Activated CD8-positive, alpha-beta memory T cell treated with anti-CD3 and anti-CD28 coated beads, Interleukin-2, amount 50 U/mL, for 24 hours (primary cell): Measurements from ENCODE around the gene WDR4.
"Not testable (repeated sequence)": the region's sequence is repeated elsewhere in the genome, so short reads cannot be mapped to it uniquely, and the experiment has no call there.

Experiments
- DNase-seq: peaks from one replicate; pipeline ENCODE4 v3.0.0-alpha.2; 2020; ENCODE audit errors: extremely low read depth

WDR4 gene

GRCh38 chr21:42878993-42879787, at the start of gene WDR4:
Gene WDR4, minus strand, starts transcription at chr21:42879539. Its CDS starts 44 bp downstream, at chr21:42879495.
- peak; percentile 96 for DNase-seq

GRCh38 chr21:42927474-42928200, 48.3 kb upstream of the WDR4 start:
- DNase-seq: not testable (repeated sequence)

GRCh38 chr21:42925114-42925926, 46.0 kb upstream of the WDR4 start, which contains the start of gene ERVH48-1:
Gene ERVH48-1, minus strand, starts transcription at chr21:42925630. Its CDS starts 6,624 bp downstream, at chr21:42919006.
- DNase-seq: no peak

GRCh38 chr21:42924433-42924751, 45.1 kb upstream of the WDR4 start:
- no peak for DNase-seq

GRCh38 chr21:42923553-42924432, 44.5 kb upstream of the WDR4 start:
- peak; percentile 38 for DNase-seq

- no peak for DNase-seq
These were observed 43.6 kb upstream of the WDR4 start for GRCh38 chr21:42922918-42923317.

- DNase-seq: no peak
These were observed 42.6 kb upstream of the WDR4 start for GRCh38 chr21:42921927-42922326.

- DNase-seq: no peak
These were observed 39.0 kb upstream of the WDR4 start for GRCh38 chr21:42918291-42918690.

- no peak for DNase-seq
These were observed 34.1 kb upstream of the WDR4 start for GRCh38 chr21:42913476-42913875.

GRCh38 chr21:42911920-42912319, 32.6 kb upstream of the WDR4 start:
- not testable (repeated sequence) for DNase-seq

- not testable (repeated sequence) for DNase-seq
These were observed 29.1 kb upstream of the WDR4 start for GRCh38 chr21:42908484-42908883.

- no peak for DNase-seq
These were observed 26.9 kb upstream of the WDR4 start for GRCh38 chr21:42906233-42906632.

- DNase-seq: no peak
These were observed 25.9 kb upstream of the WDR4 start for GRCh38 chr21:42905195-42905594.

- DNase-seq: no peak
These were observed 24.5 kb upstream of the WDR4 start for GRCh38 chr21:42903817-42904216.

- DNase-seq: no peak
These were observed 21.1 kb upstream of the WDR4 start for GRCh38 chr21:42900446-42900845.

GRCh38 chr21:42892931-42893755, 13.8 kb upstream of the WDR4 start, which contains the start of gene NDUFV3:
Gene NDUFV3, plus strand, starts transcription at chr21:42893309. Its CDS starts 25 bp downstream, at chr21:42893334.
- DNase-seq: peak; percentile 99

- DNase-seq: no peak
These were observed 13.2 kb upstream of the WDR4 start for GRCh38 chr21:42892582-42892930.

- no peak for DNase-seq
These were observed 8.0 kb upstream of the WDR4 start for GRCh38 chr21:42887326-42887725.

GRCh38 chr21:42883921-42884320, 4.6 kb upstream of the WDR4 start:
- no peak for DNase-seq

GRCh38 chr21:42880352-42880751, 1.0 kb upstream of the WDR4 start:
- no peak for DNase-seq

GRCh38 chr21:42878678-42878992, 704 bp downstream of the WDR4 start:
- no peak for DNase-seq
